Fibroblast of skin of right biceps (primary cell): ENCODE results near the gene FGF12.

Experiments used
- DNase-seq: peaks from one replicate; pipeline ENCODE4 v3.0.0-alpha.2; 2013

FGF12 gene

GRCh38 chr3:192249516-192249915 lies 477.8 kb downstream of the FGF12 start:
- no peak for DNase-seq

DNA sequence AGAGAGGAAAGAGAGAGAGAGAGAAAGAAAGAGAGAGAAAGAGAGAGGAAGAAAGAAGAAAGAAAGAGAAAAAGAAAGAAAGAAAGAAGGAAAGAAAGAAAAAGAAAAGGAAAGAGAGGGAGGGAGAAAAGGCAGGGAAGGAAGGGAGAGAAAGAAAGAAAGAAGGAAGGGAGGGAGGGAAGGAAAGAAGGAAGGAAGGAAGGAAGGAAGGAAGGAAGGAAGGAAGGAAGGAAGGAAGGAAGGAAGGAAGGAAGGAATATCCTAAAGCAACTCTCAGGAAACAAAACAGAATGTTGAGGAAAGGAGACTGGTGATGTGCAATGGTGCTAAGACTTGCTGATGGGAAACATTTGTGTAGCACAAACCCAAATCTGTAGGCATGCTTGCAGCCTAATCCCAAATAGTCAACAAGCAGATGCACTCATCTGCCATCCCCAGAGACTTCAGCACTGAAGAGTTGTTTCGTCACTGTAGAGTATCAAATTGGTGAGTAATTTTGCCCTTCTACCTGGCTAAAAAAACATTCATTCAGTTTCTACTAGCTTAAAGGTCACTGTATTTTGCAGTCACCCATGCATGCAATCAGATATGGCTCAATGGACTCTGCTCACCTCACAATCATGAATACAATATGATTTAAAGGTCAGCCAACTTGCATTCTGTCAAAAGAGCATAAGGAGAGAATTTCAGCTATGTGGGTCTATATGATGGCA lies 480.3 kb downstream of the FGF12 start:
- DNase-seq: no peak

GRCh38 chr3:192244591-192244990 lies 482.8 kb downstream of the FGF12 start:
- DNase-seq: no peak

GRCh38 chr3:192239956-192240355 lies 487.4 kb downstream of the FGF12 start:
- DNase-seq: no peak

GRCh38 chr3:192237992-192238608 lies 489.2 kb downstream of the FGF12 start:
- DNase-seq: no peak

DNA sequence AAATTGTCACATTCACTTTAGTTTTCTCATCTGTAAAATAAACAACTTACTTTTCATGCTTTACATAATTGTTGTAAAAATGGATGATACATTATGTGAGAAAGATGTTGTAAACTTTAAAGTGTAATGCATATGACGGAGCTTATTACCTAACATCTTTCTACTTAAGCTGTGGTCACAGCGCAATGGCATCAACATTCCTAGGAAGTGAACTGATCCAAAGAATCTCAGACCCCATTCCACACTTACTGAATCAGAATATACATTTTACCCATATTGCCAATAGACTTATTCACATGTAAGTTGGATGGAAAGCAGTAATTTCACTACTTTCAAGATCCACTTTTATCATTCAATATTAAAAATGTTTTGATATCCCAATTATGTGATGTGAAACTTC lies 497.5 kb downstream of the FGF12 start:
- peak; percentile 74 for DNase-seq

DNA sequence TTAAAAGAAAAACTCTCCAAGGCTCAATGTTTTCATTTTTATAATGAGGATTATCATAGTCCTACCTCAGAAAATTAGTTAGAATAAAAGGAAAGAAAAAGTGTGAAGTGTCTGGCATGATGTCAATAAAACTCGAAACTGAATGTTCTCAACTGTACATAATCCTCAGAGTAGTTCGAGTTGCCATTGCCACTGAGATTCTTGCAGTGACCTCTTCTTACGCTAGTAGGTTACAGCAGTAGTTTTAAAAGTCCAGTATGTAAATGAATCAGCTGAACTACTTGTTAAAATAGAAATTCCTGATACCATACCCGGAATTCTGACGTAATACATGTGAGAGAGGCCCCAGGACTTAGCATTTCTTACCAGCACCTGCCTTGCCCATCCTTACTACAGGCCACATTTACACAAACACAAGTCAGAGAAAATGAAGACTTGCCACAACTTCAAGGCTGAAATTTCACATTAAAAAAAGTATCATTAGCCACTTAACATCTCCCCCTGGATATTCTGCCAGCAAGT lies 502.6 kb downstream of the FGF12 start:
- DNase-seq: no peak

DNA sequence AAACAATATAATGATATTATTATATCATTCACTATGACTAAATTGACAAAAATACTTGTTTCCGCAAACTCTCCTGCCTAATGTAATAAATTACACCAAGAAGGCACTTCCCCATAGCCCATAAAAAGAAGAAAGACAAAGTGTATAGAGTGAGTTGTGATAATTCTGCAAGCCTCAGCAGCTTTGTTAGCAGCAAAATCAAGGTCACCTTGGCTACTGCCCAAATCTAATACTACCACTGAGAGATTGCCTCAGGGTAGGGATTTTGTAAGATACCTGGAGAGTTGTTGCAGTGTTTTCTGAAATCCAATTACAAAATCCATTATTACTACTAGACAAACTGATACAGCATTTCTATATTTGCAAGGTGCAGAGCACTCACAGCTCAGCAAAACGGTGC lies 503.5 kb downstream of the FGF12 start:
- no peak for DNase-seq

DNA sequence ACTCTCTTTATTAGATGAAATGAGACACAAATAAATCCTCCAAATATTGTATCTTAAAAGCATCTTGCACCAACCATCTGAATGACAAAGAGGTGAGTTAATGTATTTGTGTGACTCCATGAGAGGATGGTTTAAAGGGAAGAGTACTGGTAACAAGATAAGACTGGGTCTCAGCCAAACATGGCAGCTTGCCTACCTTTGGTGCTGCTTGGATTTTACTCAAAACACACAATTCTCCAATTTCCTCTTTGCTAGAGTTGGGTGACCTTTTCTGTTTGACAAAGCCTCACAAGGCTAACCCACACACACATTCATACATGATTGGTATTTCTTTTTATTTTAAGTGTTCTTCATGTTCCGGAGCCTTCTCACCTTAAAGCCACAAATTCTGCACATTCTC lies 506.4 kb downstream of the FGF12 start:
- no peak for DNase-seq

GRCh38 chr3:192219926-192220325 lies 507.4 kb downstream of the FGF12 start:
- no peak for DNase-seq

GRCh38 chr3:192216067-192216466 lies 511.3 kb downstream of the FGF12 start:
- no peak for DNase-seq

GRCh38 chr3:192212979-192213378 lies 514.4 kb downstream of the FGF12 start:
- no peak for DNase-seq

DNA sequence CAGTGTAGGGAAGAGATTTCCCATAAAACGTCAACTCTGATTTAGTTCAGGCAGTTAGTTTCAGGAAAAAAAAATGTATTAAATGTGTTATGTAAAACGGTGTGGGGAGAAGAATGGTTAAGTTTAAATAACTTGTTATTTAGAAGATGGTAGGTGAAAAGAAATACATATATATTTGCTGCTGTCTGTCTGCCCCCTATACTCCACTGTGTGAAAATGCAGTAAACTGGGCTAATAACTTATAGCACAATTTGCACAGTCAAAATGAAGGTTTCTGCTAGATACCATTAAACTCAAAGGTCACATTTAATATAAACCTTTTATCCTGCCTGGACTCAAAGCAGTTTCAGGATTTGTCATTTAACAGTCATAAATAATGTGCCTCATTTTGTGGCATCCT lies 515.0 kb downstream of the FGF12 start:
- DNase-seq: no peak

DNA sequence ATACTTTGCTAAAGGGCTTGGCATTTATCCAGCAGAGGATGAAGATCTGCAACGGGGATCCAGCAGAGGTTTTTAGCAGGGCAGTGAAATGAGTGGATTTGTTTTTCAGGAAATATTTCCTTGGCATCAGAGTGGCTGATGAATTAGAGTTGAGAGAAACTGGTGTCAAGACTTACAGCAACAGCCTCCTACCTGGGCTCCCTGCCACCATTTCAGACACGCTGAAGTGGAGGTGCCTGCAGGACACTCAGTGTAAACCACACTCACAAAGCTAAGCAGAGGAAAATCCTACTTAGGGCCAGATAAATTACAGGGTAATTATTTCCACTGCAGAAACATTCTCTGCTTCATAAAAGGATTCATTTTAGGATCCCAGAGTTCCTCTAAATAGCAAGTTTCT lies 519.7 kb downstream of the FGF12 start:
- no peak for DNase-seq

GRCh38 chr3:192207239-192207638 lies 520.1 kb downstream of the FGF12 start:
- no peak for DNase-seq

DNA sequence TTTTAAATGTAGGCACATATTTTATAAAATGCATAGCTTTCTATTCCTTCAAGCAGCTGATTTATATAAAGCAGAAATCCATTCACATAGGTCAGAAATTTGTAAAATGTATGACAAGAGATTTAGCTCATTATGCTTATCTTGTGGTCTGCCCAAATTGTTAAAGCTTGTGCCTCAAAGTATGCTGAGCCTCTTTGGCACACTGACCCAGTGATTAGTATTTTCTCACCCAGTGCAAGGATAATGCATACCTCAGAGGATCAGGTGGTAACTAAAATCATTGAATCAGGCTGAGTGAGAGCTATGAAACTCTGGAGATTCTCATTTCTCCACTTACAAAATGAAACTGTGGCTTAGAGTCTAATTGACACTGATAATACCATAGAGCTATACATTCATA lies 533.3 kb downstream of the FGF12 start:
- no peak for DNase-seq

DNA sequence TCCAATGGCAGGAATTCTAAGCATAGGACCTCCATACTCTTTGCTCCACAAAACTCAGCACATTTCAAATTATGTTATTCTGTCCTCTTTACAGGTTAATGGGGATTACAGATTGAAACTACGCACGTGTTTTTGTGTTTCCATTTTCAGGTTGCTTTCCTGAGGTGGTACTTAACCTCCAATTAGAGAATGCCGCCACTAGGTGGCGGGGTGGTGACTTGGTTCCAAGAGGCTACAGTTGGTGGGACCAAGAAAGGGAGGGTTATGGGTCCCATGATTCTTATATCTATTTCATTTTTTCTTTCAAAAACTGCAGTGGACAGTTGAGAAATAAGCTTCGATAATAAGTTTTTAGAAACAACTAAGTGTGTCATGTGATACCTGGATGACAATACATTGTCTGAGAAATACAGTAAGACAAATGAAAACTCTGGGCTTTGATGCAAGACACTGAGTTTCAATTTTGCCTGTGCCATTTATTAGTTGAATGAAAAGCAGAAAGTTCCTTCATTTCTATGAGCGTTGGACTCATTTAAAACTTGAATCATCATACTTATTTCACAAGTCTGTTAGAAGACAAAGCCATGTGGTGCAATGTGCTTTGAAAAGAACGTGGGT lies 539.0 kb downstream of the FGF12 start:
- DNase-seq: peak; percentile 41

- DNase-seq: no peak
Observed at GRCh38 chr3:192187485-192188051, 539.8 kb downstream of the FGF12 start.

GRCh38 chr3:192186498-192186897 lies 540.8 kb downstream of the FGF12 start:
- no peak for DNase-seq

- DNase-seq: no peak
Observed at GRCh38 chr3:192186045-192186444, 541.3 kb downstream of the FGF12 start.

DNA sequence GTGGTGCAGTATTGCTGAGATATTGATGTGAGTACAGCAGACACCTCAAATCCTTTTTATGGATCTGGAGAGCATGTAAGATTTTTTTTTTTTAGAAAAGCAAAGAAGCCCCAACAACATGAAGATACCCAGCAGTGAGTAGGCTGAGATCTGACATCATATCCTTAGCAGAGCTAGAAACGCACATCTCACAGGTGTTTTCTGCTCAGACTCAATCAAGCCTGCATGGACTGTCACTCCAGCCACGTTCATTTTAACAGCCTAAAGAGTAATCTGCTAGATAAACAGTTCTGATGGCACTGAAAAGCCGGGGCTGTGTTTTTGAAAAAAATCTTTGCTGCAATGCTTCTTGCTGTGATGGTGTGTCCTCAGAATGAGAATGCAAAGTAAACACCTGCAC lies 544.2 kb downstream of the FGF12 start:
- no peak for DNase-seq

- no peak for DNase-seq
Observed at GRCh38 chr3:192181151-192181550, 546.2 kb downstream of the FGF12 start.

DNA sequence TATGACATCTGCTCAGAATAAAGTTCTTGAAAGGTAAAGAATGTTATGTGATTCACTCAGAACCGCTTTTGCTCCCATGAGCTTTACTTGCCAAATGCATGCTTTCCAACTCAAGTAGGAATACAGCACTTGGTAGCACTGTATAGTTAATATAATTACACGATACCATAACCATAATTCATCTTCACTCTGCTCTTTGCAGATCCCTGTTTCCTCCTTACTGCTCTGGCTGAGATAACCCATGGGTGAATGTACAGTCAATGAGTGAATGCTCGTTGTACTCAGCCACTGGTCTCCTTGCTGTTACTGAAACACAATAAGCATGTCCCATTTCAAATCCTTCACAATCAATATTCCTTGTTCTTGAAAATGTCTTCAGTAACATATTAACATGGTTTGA lies 550.0 kb downstream of the FGF12 start:
- no peak for DNase-seq

DNA sequence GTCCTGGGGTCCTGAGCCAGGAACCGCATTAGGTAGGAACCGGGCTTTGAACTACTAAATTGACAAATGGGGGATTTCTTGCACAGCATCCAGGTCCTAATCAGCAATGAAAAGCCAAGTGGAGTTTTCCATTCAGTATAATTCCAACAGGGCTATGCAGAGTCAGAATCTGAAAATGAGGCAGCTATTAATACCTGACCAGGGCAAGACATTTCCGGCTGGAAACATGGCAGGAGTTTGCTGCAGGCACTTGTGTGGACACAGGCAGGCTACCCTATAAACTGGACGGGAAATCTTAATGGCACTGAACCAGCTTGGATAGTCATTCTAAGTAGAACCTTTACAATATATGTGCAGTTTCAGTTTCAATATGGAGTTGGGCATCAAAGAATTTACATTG lies 553.1 kb downstream of the FGF12 start:
- no peak for DNase-seq
